ENCODE data around the gene TCP11X2. TPM values are rescaled to one million over a fixed set of nuclear protein-coding genes. Genes with fewer than 3 reads are reported as not detected.
"Not testable (repeated sequence)": the region's sequence is repeated elsewhere in the genome, so short reads cannot be mapped to it uniquely, and the experiment has no call there.

The TCP11X2 gene
- total RNA-seq, 4 donors from 2014 or later: not detected

DNA sequence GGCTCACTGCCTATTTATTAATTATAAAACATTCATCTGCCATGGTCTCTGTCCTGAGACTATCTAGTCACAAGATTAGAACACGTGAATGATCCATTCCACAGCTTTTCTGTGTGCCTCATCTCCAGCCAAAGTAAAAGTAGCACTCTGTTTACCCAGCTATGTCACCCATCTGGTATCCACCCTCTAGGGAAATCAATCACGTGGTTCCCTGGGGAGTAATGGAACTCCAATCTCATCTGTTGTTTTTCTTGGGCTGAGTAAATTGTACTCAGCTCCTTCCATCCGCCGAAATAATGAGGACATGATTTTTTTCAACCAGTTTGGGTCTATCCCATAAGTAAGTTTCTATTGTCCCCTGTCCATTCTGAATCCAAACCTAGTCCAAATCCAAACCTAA, 13.0 kb downstream of the TCP11X2 start:
- H3K4me3 ChIP-seq (replicated peaks in 1 of 3); intact Hi-C loops (cut with DNase I); DNase-seq; H3K27me3 ChIP-seq; H3K9me3 ChIP-seq; H3K4me1 ChIP-seq; H3K36me3 ChIP-seq; H3K27ac ChIP-seq: not testable (repeated sequence)
- no CpG with 5 or more reads among the region's 4 CpGs for WGBS, 2 donors

- intact Hi-C loops (cut with DNase I): not testable (repeated sequence)
These were observed 31.7 kb downstream of the TCP11X2 start, which contains the start of gene NXF2B for GRCh38 chrX:102439908-102440307. Gene NXF2B (minus strand): TSS chrX:102440008. CDS start chrX:102380036, 59,972 bp downstream.

GRCh38 chrX:102414493-102414892, 57.1 kb downstream of the TCP11X2 start:
- intact Hi-C loops (cut with DNase I); H3K4me1 ChIP-seq; DNase-seq; H3K27me3 ChIP-seq; H3K9me3 ChIP-seq; H3K4me3 ChIP-seq (replicated peaks in 1 of 3); H3K27ac ChIP-seq; H3K36me3 ChIP-seq: not testable (repeated sequence)
- WGBS, 2 donors: no CpG with 5 or more reads among the region's 4 CpGs

More at GRCh38 chrX:102439908-102440307, 31.7 kb downstream of the TCP11X2 start, which contains the start of gene NXF2B:
- not testable (repeated sequence) for H3K36me3 ChIP-seq; H3K9me3 ChIP-seq; H3K27me3 ChIP-seq; H3K27ac ChIP-seq; H3K4me1 ChIP-seq; H3K4me3 ChIP-seq (replicated peaks in 1 of 3); DNase-seq
- WGBS, 2 donors: no CpG with 5 or more reads among the region's 11 CpGs

Other genes starting within 250 kb of the TCP11X2 start
- gene NXF2, start 224.6 kb downstream of the TCP11X2 start, total RNA-seq: not detected
- not detected for gene NXF2B, start 31.8 kb downstream of the TCP11X2 start, total RNA-seq
- 1 to 10 TPM in 1 of 4 donors, under 1 TPM in 1, not detected in 2; 0.78 to 5.2 TPM for gene TMSB15A, start 44.9 kb upstream of the TCP11X2 start, total RNA-seq
- 10 to 100 TPM; 20.3 to 30.9 (median 27.1) TPM for gene ARMCX5, start 127.7 kb upstream of the TCP11X2 start, total RNA-seq
- gene GPRASP1, start 179.7 kb upstream of the TCP11X2 start, total RNA-seq: 10 to 100 TPM; 18.6 to 32.2 (median 26.2) TPM
- gene GPRASP2, start 240.6 kb upstream of the TCP11X2 start, total RNA-seq: 10 to 100 TPM; 24.6 to 35.1 (median 28.9) TPM
- 1 to 10 TPM; 4.2 to 8.3 (median 5.8) TPM for gene GPRASP3, start 248.9 kb upstream of the TCP11X2 start, total RNA-seq